ENCODE data around the gene SPSB3. TPM values are rescaled to one million over a fixed set of nuclear protein-coding genes. Genes with fewer than 3 reads are reported as not detected.
A peak's percentile ranks its signal among the peaks of the same experiment; 100 is the strongest.

The SPSB3 gene
- total and polyA plus RNA-seq, 9 of the 15 experiments (the other 6 are each of a cell fraction or from before 2014, with no cell fraction given) = 0.39 to 37.4 (median 7.1) TPM

DNA sequence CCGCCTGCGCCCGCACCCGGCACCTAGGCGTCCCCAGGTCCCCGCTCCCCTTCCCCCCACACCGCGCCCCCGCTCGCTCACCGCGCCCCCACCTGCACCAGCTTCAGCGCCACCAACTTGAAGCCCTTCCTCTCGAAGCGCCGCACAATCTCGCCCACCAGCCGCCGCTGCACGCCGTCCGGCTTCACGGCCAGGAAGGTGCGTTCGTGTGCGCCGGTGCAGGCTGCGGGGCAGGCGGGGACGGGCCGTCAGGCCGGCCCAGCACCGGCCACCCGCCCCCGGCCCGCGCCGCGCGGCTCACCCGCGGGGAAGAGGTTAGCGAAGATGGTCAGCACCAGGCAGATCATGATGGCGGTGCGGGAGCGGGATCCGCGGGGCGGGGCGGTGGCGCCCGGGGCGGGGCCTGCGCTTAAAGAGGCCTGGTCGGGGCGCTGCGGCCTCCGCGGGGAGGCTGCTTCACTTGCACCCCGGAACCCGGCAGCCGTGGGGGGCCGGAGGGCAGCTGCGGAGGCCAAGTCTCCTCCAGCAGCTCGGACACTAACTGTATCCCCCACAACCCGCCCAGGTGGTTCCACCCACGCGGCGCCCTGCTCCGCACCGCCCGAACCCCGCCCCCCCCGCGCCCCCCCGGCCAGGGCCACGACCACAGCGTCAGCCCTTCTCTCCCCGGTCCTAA, 11.0 kb downstream of the SPSB3 start, which contains the start of gene NME3 (continued):
- TF ChIP-seq FOXJ3 (CRISPR knock-in tag; IDR thresholded peaks at IDR 0.05) = no peak
- TF ChIP-seq, protein P1, sequence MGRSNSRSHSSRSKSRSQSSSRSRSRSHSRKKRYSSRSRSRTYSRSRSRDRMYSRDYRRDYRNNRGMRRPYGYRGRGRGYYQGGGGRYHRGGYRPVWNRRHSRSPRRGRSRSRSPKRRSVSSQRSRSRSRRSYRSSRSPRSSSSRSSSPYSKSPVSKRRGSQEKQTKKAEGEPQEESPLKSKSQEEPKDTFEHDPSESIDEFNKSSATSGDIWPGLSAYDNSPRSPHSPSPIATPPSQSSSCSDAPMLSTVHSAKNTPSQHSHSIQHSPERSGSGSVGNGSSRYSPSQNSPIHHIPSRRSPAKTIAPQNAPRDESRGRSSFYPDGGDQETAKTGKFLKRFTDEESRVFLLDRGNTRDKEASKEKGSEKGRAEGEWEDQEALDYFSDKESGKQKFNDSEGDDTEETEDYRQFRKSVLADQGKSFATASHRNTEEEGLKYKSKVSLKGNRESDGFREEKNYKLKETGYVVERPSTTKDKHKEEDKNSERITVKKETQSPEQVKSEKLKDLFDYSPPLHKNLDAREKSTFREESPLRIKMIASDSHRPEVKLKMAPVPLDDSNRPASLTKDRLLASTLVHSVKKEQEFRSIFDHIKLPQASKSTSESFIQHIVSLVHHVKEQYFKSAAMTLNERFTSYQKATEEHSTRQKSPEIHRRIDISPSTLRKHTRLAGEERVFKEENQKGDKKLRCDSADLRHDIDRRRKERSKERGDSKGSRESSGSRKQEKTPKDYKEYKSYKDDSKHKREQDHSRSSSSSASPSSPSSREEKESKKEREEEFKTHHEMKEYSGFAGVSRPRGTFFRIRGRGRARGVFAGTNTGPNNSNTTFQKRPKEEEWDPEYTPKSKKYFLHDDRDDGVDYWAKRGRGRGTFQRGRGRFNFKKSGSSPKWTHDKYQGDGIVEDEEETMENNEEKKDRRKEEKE (IDR thresholded peaks at IDR 0.05; ENCODE audit: borderline replicate concordance in 1 of 2, control insufficient read depth in 1 of 2, low read depth in 2 of 2, low read length in 1 of 2) = no peak
- TF ChIP-seq HDAC1 (IDR thresholded peaks at IDR 0.05) = no peak
- no peak for TF ChIP-seq FOXA3 (CRISPR knock-in tag; conservative IDR thresholded peaks at IDR 0.05 in 1 of 2, IDR thresholded peaks at IDR 0.05 in 1 of 2)
- peak; percentile 69; the same call in 1 of the 2 replicates for TF ChIP-seq GATAD2B (IDR thresholded peaks at IDR 0.05; ENCODE audit: borderline replicate concordance)
- TF ChIP-seq, protein P2, sequence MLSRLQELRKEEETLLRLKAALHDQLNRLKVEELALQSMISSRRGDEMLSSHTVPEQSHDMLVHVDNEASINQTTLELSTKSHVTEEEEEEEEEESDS (CRISPR knock-in tag; IDR thresholded peaks at IDR 0.05) = no peak
- TF ChIP-seq ZFP30 (CRISPR knock-in tag; IDR thresholded peaks at IDR 0.05; ENCODE audit: borderline replicate concordance) = no peak
- peak; percentile 69; the same call in 1 of the 2 replicates for TF ChIP-seq ZBTB7A (IDR thresholded peaks at IDR 0.05; ENCODE audit: borderline replicate concordance, control insufficient read depth, low read depth, low read length)
- TF ChIP-seq ATF7 (IDR thresholded peaks at IDR 0.05) = peak; percentile 22; the same call in 1 of the 2 replicates
- no peak for TF ChIP-seq ZNF347 (CRISPR knock-in tag; IDR thresholded peaks at IDR 0.05; ENCODE audit: low read depth)
- TF ChIP-seq, protein P3, sequence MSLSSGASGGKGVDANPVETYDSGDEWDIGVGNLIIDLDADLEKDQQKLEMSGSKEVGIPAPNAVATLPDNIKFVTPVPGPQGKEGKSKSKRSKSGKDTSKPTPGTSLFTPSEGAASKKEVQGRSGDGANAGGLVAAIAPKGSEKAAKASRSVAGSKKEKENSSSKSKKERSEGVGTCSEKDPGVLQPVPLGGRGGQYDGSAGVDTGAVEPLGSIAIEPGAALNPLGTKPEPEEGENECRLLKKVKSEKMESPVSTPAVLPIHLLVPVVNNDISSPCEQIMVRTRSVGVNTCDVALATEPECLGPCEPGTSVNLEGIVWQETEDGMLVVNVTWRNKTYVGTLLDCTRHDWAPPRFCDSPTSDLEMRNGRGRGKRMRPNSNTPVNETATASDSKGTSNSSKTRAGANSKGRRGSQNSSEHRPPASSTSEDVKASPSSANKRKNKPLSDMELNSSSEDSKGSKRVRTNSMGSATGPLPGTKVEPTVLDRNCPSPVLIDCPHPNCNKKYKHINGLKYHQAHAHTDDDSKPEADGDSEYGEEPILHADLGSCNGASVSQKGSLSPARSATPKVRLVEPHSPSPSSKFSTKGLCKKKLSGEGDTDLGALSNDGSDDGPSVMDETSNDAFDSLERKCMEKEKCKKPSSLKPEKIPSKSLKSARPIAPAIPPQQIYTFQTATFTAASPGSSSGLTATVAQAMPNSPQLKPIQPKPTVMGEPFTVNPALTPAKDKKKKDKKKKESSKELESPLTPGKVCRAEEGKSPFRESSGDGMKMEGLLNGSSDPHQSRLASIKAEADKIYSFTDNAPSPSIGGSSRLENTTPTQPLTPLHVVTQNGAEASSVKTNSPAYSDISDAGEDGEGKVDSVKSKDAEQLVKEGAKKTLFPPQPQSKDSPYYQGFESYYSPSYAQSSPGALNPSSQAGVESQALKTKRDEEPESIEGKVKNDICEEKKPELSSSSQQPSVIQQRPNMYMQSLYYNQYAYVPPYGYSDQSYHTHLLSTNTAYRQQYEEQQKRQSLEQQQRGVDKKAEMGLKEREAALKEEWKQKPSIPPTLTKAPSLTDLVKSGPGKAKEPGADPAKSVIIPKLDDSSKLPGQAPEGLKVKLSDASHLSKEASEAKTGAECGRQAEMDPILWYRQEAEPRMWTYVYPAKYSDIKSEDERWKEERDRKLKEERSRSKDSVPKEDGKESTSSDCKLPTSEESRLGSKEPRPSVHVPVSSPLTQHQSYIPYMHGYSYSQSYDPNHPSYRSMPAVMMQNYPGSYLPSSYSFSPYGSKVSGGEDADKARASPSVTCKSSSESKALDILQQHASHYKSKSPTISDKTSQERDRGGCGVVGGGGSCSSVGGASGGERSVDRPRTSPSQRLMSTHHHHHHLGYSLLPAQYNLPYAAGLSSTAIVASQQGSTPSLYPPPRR (CRISPR knock-in tag; IDR thresholded peaks at IDR 0.05; ENCODE audit: borderline replicate concordance) = no peak
- TF ChIP-seq, protein P4, sequence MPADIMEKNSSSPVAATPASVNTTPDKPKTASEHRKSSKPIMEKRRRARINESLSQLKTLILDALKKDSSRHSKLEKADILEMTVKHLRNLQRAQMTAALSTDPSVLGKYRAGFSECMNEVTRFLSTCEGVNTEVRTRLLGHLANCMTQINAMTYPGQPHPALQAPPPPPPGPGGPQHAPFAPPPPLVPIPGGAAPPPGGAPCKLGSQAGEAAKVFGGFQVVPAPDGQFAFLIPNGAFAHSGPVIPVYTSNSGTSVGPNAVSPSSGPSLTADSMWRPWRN (IDR thresholded peaks at IDR 0.05; ENCODE audit: low read depth) = no peak
- TF ChIP-seq PHF8 (IDR thresholded peaks at IDR 0.05; ENCODE audit: borderline replicate concordance, low read length) = peak; percentile 48; the same call in 1 of the 2 replicates
- no peak for TF ChIP-seq NFE2L1 (tag; IDR thresholded peaks at IDR 0.05; ENCODE audit: borderline replicate concordance, low read depth)
- TF ChIP-seq, protein P5, sequence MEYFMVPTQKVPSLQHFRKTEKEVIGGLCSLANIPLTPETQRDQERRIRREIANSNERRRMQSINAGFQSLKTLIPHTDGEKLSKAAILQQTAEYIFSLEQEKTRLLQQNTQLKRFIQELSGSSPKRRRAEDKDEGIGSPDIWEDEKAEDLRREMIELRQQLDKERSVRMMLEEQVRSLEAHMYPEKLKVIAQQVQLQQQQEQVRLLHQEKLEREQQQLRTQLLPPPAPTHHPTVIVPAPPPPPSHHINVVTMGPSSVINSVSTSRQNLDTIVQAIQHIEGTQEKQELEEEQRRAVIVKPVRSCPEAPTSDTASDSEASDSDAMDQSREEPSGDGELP (CRISPR knock-in tag; IDR thresholded peaks at IDR 0.05; ENCODE audit: borderline replicate concordance) = peak; percentile 25; the same call in 1 of the 2 replicates

All from K562 (cell line).